CD14-positive monocyte (primary cell): ENCODE measurements around the gene OSBPL10. TPM values are rescaled to one million over a fixed set of nuclear protein-coding genes. Genes with fewer than 3 reads are reported as not detected.

Experiments
- DNase-seq, 3 donors: peaks; one replicate each; pipeline ENCODE4 v3.0.0-alpha.2; 2011 to 2022
- H2AFZ ChIP-seq: 2 replicates; pipeline ENCODE4 v1.6.0; 2012; ENCODE audit warnings: mild to moderate bottlenecking, low read depth, low read length, inconsistent platforms; ENCODE audit not compliant: insufficient read depth, poor library complexity, severe bottlenecking
- H3K27ac ChIP-seq, 2 donors: 1 replicate in 1 of 2; 2 replicates in 1 of 2; pipeline ENCODE4 v1.5.1; 2012 to 2013; ENCODE audit warnings: low read length in 2 of 2, control low read depth in 1 of 2, inconsistent platforms in 1 of 2, low read depth in 1 of 2, mild to moderate bottlenecking in 1 of 2
- H3K27me3 ChIP-seq, 2 donors: one replicate each; pipeline versions ENCODE4 v1.6.0 to v1.6.1; 2011 to 2013; ENCODE audit warnings: low read length in 2 of 2; ENCODE audit not compliant: control insufficient read depth in 2 of 2, insufficient read depth in 2 of 2
- H3K36me3 ChIP-seq, 2 donors: replicated peaks in 1 of 2; 1 replicate in 1 of 2; 2 replicates in 1 of 2; pipeline versions ENCODE4 v1.5.1 to v1.6.1; 2012 to 2013; ENCODE audit warnings: low read length in 2 of 2, control low read depth in 1 of 2, inconsistent platforms in 1 of 2, mild to moderate bottlenecking in 1 of 2; ENCODE audit not compliant: insufficient read depth in 2 of 2, control insufficient read depth in 1 of 2
- H3K4me1 ChIP-seq, 2 donors: 1 replicate in 1 of 2; 2 replicates in 1 of 2; pipeline versions ENCODE4 v1.5.1 to v1.6.1; 2012 to 2013; ENCODE audit warnings: low read length in 2 of 2, control low read depth in 1 of 2, inconsistent platforms in 1 of 2, mild to moderate bottlenecking in 1 of 2, moderate library complexity in 1 of 2; ENCODE audit not compliant: insufficient read depth in 2 of 2, control insufficient read depth in 1 of 2
- H3K4me2 ChIP-seq: replicated peaks from 2 replicates; pipeline ENCODE3; 2012; ENCODE audit warnings: low read length, moderate library complexity, mild to moderate bottlenecking; ENCODE audit not compliant: poor library complexity, severe bottlenecking; ENCODE audit errors: extremely low read depth
- H3K4me3 ChIP-seq, 3 experiments: fragments of 200-600 bp in 1 of 3; sonication (generic) in 1 of 3; replicated peaks in 1 of 3; 1 replicate in 2 of 3; 2 replicates in 1 of 3; pipeline ENCODE4 v1.5.1; 2011 to 2013; ENCODE audit warnings: low read length in 3 of 3, mild to moderate bottlenecking in 3 of 3, control low read depth in 2 of 3, low read depth in 2 of 3, inconsistent platforms in 1 of 3, moderate library complexity in 1 of 3
- H3K79me2 ChIP-seq: 2 replicates; pipeline ENCODE4 v1.6.0; 2012; ENCODE audit warnings: mild to moderate bottlenecking, control low read depth, inconsistent platforms, low read length, moderate library complexity; ENCODE audit not compliant: insufficient read depth
- H3K9ac ChIP-seq: 2 replicates; pipeline ENCODE4 v1.6.0; 2017; ENCODE audit warnings: low read length, mild to moderate bottlenecking; ENCODE audit not compliant: insufficient read depth, poor library complexity, severe bottlenecking
- H3K9me3 ChIP-seq, 2 donors: replicated peaks in 1 of 2; 1 replicate in 1 of 2; 2 replicates in 1 of 2; pipeline versions ENCODE4 v1.5.1 to v1.6.1; 2012 to 2013; ENCODE audit warnings: low read length in 2 of 2, control low read depth in 1 of 2; ENCODE audit not compliant: control insufficient read depth in 1 of 2, insufficient read depth in 1 of 2
- H4K20me1 ChIP-seq: 2 replicates; pipeline ENCODE4 v1.6.0; 2012; ENCODE audit warnings: mild to moderate bottlenecking, low read length, control low read depth, moderate library complexity; ENCODE audit not compliant: insufficient read depth
- H3K27ac Mint-ChIP-seq, 7 donors: one replicate each; pipeline ENCODE4 v1.8.0; 2020; ENCODE audit warnings: mild to moderate bottlenecking in 7 of 7, mixed read lengths in 7 of 7, moderate library complexity in 6 of 7, inconsistent platforms in 2 of 7
- H3K27me3 Mint-ChIP-seq, 3 donors: one replicate each; pipeline ENCODE4 v1.8.0; 2021 to 2022; ENCODE audit warnings: low read depth in 3 of 3, mild to moderate bottlenecking in 3 of 3, mixed read lengths in 3 of 3, moderate library complexity in 3 of 3, inconsistent platforms in 1 of 3
- H3K36me3 Mint-ChIP-seq, 2 donors: one replicate each; pipeline ENCODE4 v1.8.0; 2020; ENCODE audit warnings: mixed read lengths in 2 of 2, inconsistent platforms in 1 of 2, mild to moderate bottlenecking in 1 of 2
- H3K4me1 Mint-ChIP-seq: one replicate; pipeline ENCODE4 v1.8.0; 2020; ENCODE audit warnings: mild to moderate bottlenecking, mixed read lengths
- H3K4me3 Mint-ChIP-seq, 2 donors: one replicate each; pipeline ENCODE4 v1.8.0; 2020; ENCODE audit warnings: mild to moderate bottlenecking in 2 of 2, mixed read lengths in 2 of 2, moderate library complexity in 1 of 2
- H3K9me3 Mint-ChIP-seq, 7 donors: one replicate each; pipeline ENCODE4 v1.8.0; 2020 to 2022; ENCODE audit warnings: mixed read lengths in 7 of 7, mild to moderate bottlenecking in 6 of 7, moderate library complexity in 6 of 7, inconsistent platforms in 2 of 7
- WGBS: methylation state at CpG from one replicate; pipeline ENCODE4 v1.1.5; 2013; ENCODE audit warnings: missing lambda C conversion rate; ENCODE audit not compliant: insufficient coverage; 5-methylcytosine and 5-hydroxymethylcytosine counted together
- intact Hi-C, 2 donors: fragments of 100-400 bp; cut with micrococcal nuclease; formaldehyde crosslinking; loops; one replicate each; pipeline versions ENCODE4 v1.15.0 to v1.15.1; 2023
- polyA plus RNA-seq, 3 donors: library from polyadenylated mRNA; depleted of rRNA in 1 of 3; unstranded in 2 of 3; stranded (reverse) in 1 of 3; fragments of 300-500 nt in 2 of 3; fragments of >200 nt in 1 of 3; fragmentation: Illumina TruSeq in 2 of 3; gene quantifications; 1 replicate in 2 of 3; 2 replicates in 1 of 3; pipeline ENCODE4 v1.2.3, GENCODE V29; 2012 to 2021
- TF ChIP-seq, protein P1 (sequence below): fragments of 200-600 bp; IDR thresholded peaks from one replicate; pipeline ENCODE4 v1.8.0; 2022; ENCODE audit warnings: antibody characterized with exemption, mild to moderate bottlenecking

OSBPL10 gene
- polyA plus RNA-seq, 3 donors: 0.03 TPM; not detected in 2

DNA sequence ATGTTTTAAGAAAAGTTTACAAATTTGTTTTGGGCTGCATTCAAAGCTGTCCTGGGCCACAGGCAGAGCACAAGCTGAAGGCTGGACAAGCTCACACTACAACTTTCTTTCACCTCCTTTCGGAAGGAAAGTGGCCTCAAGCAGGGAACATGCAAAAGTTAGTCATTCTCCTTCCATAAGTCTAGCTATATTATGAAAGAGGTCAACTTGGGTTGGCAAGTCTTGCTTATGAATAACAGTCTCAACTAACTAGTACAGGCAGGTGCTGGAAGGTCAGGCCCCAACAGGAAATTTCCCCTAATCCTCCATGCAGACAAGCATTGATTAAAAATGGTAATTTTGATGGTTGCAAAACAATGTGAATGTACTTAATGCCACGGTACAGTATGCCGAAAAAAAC, 69.4 kb downstream of the OSBPL10 start:
- H3K4me3 Mint-ChIP-seq: no peak overlapping the region
- Histone ChIP-seq H3K4me1 (no peaks in the 10 kb centered on the region), H3K4me2 (no peak overlapping the region), H3K9me3 (no peaks in the 10 kb centered on the region), H3K79me2 (no peaks in the 10 kb centered on the region), H2AFZ (no peak overlapping the region), H3K27me3 (no peaks in the 10 kb centered on the region), H3K4me3 (no peak overlapping the region), H3K9ac (no peak overlapping the region), H3K27ac (no peak overlapping the region), H4K20me1 (no peaks in the 10 kb centered on the region), H3K36me3 (no peaks in the 10 kb centered on the region)
- no peak overlapping the region for H3K27ac Mint-ChIP-seq
- TF ChIP-seq, protein P1, sequence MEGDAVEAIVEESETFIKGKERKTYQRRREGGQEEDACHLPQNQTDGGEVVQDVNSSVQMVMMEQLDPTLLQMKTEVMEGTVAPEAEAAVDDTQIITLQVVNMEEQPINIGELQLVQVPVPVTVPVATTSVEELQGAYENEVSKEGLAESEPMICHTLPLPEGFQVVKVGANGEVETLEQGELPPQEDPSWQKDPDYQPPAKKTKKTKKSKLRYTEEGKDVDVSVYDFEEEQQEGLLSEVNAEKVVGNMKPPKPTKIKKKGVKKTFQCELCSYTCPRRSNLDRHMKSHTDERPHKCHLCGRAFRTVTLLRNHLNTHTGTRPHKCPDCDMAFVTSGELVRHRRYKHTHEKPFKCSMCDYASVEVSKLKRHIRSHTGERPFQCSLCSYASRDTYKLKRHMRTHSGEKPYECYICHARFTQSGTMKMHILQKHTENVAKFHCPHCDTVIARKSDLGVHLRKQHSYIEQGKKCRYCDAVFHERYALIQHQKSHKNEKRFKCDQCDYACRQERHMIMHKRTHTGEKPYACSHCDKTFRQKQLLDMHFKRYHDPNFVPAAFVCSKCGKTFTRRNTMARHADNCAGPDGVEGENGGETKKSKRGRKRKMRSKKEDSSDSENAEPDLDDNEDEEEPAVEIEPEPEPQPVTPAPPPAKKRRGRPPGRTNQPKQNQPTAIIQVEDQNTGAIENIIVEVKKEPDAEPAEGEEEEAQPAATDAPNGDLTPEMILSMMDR: no peak
- H3K36me3 Mint-ChIP-seq: no peaks in the 10 kb centered on the region
- H3K4me1 Mint-ChIP-seq: no peaks in the 10 kb centered on the region
- peaks cover 0 to 3% (median 2%) of the 10 kb centered on the region in 7 donors for H3K9me3 Mint-ChIP-seq
- WGBS: no CpG with 5 or more reads among the region's 3 CpGs
- peaks cover 0 to 4% (median 2%) of the 10 kb centered on the region in 3 donors for H3K27me3 Mint-ChIP-seq
- intact Hi-C loops: no loop called here
- no peak for DNase-seq

DNA sequence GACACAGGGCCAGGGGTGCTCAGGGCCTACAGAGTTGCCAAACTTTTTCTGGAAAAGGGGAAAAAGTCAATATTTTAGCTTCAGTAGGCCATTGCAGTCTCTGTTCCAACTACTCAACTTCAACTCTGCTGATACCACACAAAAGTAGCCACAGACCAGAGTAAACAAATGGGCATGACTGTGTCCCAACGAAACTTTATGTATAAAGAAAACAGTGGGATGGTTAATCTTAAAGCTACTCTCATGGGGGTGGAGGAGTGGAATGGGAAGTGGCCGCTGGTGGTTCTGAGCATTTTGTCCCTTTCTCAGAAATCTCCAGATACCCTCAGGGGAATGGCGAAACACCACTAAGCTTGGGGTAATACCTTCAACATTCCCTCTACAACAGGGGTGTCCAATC, 69.9 kb downstream of the OSBPL10 start:
- Histone ChIP-seq H3K9ac (no peak overlapping the region), H3K27ac (no peak overlapping the region), H3K4me1 (no peaks in the 10 kb centered on the region), H2AFZ (no peak overlapping the region), H4K20me1 (no peaks in the 10 kb centered on the region), H3K36me3 (no peaks in the 10 kb centered on the region), H3K4me2 (no peak overlapping the region), H3K4me3 (no peak overlapping the region), H3K79me2 (no peaks in the 10 kb centered on the region), H3K27me3 (no peaks in the 10 kb centered on the region), H3K9me3 (no peaks in the 10 kb centered on the region)
- no peak for DNase-seq
- Mint-ChIP-seq H3K36me3 (no peaks in the 10 kb centered on the region), H3K4me3 (no peak overlapping the region), H3K9me3 (peaks cover 0 to 3% (median 2%) of the 10 kb centered on the region in 7 donors), H3K27me3 (peaks cover 0 to 4% (median 2%) of the 10 kb centered on the region in 3 donors), H3K27ac (no peak overlapping the region), H3K4me1 (no peaks in the 10 kb centered on the region)
- TF ChIP-seq, protein P1: no peak
- no CpG with 5 or more reads among the region's 3 CpGs for WGBS
- intact Hi-C loops: no loop called here
